ENCODE data around the gene RAB9B. TPM values are rescaled to one million over a fixed set of nuclear protein-coding genes. Genes with fewer than 3 reads are reported as not detected.

RAB9B gene
- total RNA-seq, 1 experiment from 2014 or later: 0.31 TPM

DNA sequence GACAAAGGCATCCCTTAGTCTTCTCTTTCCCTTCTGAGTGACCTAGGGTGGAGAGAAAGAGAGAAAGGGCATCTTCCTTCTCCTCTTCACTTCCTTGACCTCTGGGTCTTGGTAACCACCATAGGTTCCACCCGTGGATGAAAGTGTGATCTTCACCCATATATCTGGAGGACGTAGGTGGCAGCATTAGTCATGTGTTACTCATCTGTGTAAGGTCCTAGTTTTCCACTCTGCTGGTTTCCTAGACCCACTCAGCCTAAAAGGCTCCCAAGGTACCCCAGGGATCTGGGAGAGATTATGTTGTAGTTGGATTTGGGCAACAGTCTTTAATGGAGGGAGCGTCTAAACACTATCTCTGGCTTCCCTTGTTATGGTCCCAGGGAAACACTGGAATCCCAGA is 45.5 kb upstream of the RAB9B start:
- Histone ChIP-seq H3K79me2 (ENCODE audit: insufficient read depth, low read length) (no peaks in the 10 kb centered on the region), H3K14ac (ENCODE audit: insufficient read depth, low read length) (no peak overlapping the region), H3K9me3 (ENCODE audit: control insufficient read depth, low read depth, low read length) (no peaks in the 10 kb centered on the region), H2BK120ac (ENCODE audit: low read depth, low read length, poor library complexity, severe bottlenecking) (no peak overlapping the region), H2BK15ac (ENCODE audit: low read depth, low read length) (no peak overlapping the region), H4K20me1 (ENCODE audit: control insufficient read depth, insufficient read depth, insufficient read length) (no peaks in the 10 kb centered on the region), H3K4me1 (ENCODE audit: insufficient read depth, low read length) (no peaks in the 10 kb centered on the region), H4K8ac (replicated peaks; ENCODE audit: insufficient read length, low read depth, low read length) (no peak overlapping the region), H3T11ph (ENCODE audit: low read length) (no peak overlapping the region), H3K79me1 (ENCODE audit: insufficient read depth, low read depth, low read length, poor library complexity, severe bottlenecking) (no peaks in the 10 kb centered on the region), H3K56ac (ENCODE audit: insufficient read length, low read depth, low read length) (no peak overlapping the region), H3K4ac (ENCODE audit: low read depth, low read length) (no peak overlapping the region), H3K23me2 (ENCODE audit: insufficient read length, low read depth, low read length, poor library complexity, severe bottlenecking) (no peaks in the 10 kb centered on the region), H3K18ac (ENCODE audit: insufficient read length, low read depth, low read length) (no peak overlapping the region), H2AFZ (ENCODE audit: low read length) (no peak overlapping the region), H2BK12ac (ENCODE audit: insufficient read length, low read depth, low read length) (no peak overlapping the region), H2BK20ac (ENCODE audit: low read depth, low read length, poor library complexity, severe bottlenecking) (no peak overlapping the region), H3K27me3 (ENCODE audit: insufficient read depth, low read length) (no peaks in the 10 kb centered on the region), H3K27ac (ENCODE audit: insufficient read length, low read depth, low read length) (no peak overlapping the region), H4K5ac (ENCODE audit: insufficient read length, low read depth, low read length) (no peak overlapping the region), H3K23ac (ENCODE audit: insufficient read length, low read depth, low read length) (no peak overlapping the region), H4K91ac (ENCODE audit: insufficient read length, low read depth, low read length) (no peak overlapping the region), H2AK5ac (ENCODE audit: insufficient read length, low read length) (no peak overlapping the region), H3K4me2 (ENCODE audit: insufficient read depth, insufficient read length, low read length) (no peak overlapping the region), H3K9ac (ENCODE audit: extremely low read depth, insufficient read length, low read length) (no peak overlapping the region), H2BK5ac (ENCODE audit: insufficient read length, low read length) (no peak overlapping the region)
- Mint-ChIP-seq H3K27ac (no peak overlapping the region), H3K4me3 (no peak overlapping the region), H3K36me3 (ENCODE audit: insufficient read depth in 1 of 3, low read depth in 3 of 3) (no peaks in the 10 kb centered on the region), H3K9me3 (peaks cover 0 to 45% of the 10 kb centered on the region in 2 experiments; a peak in 2 of 5 replicates), H3K27me3 (ENCODE audit: low read depth) (no peaks in the 10 kb centered on the region), H3K4me1 (no peaks in the 10 kb centered on the region)
- no peak for DNase-seq
- TF ChIP-seq, protein P1, sequence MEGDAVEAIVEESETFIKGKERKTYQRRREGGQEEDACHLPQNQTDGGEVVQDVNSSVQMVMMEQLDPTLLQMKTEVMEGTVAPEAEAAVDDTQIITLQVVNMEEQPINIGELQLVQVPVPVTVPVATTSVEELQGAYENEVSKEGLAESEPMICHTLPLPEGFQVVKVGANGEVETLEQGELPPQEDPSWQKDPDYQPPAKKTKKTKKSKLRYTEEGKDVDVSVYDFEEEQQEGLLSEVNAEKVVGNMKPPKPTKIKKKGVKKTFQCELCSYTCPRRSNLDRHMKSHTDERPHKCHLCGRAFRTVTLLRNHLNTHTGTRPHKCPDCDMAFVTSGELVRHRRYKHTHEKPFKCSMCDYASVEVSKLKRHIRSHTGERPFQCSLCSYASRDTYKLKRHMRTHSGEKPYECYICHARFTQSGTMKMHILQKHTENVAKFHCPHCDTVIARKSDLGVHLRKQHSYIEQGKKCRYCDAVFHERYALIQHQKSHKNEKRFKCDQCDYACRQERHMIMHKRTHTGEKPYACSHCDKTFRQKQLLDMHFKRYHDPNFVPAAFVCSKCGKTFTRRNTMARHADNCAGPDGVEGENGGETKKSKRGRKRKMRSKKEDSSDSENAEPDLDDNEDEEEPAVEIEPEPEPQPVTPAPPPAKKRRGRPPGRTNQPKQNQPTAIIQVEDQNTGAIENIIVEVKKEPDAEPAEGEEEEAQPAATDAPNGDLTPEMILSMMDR (conservative IDR thresholded peaks at IDR 0.05): no peak
- WGBS (ENCODE audit: extremely low coverage, insufficient read length, low lambda C conversion rate): no CpG with 5 or more reads among the region's 3 CpGs
